Stimulated activated CD8-positive, alpha-beta memory T cell treated with anti-CD3 and anti-CD28 coated beads, Interleukin-12 subunit alpha, Interleukin-12 subunit beta, amount 100 ng/mL, for 24 hours (primary cell): ENCODE results near the gene RAB31.
"Not testable (repeated sequence)": the region's sequence is repeated elsewhere in the genome, so short reads cannot be mapped to it uniquely, and the experiment has no call there.

Experiments used
- DNase-seq: peaks from one replicate; pipeline ENCODE4 v3.0.0-alpha.2; 2020; ENCODE audit errors: extremely low read depth

Gene RAB31

GRCh38 chr18:9838144-9838877, 130.2 kb downstream of the RAB31 start:
- no peak for DNase-seq

- no peak for DNase-seq
These were observed 131.1 kb downstream of the RAB31 start for GRCh38 chr18:9839211-9839610.

- no peak for DNase-seq
These were observed 131.8 kb downstream of the RAB31 start for GRCh38 chr18:9839853-9840252.

- no peak for DNase-seq
These were observed 133.7 kb downstream of the RAB31 start for GRCh38 chr18:9841752-9842151.

- DNase-seq: no peak
These were observed 134.3 kb downstream of the RAB31 start for GRCh38 chr18:9842448-9842847.

DNA sequence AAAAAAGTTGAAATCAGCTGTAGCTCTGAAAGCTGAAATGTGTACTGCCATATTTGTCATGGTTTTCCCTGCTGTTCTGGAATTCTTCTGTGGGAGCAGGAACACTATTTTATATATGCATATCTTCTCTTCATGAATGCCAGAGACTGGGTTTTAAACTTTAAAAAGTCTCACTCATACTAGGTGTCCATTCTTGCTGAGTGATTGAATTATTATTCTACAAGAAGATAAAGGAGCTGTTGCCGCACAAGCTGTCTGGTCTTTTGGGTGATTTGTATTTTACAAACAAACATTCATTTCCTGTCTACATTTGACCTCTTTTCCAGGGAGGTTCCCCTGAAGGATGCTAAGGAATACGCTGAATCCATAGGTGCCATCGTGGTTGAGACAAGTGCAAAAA, 137.2 kb downstream of the RAB31 start:
- DNase-seq: no peak

GRCh38 chr18:9846162-9846925, 138.2 kb downstream of the RAB31 start:
- no peak for DNase-seq

GRCh38 chr18:9848170-9848879, 140.2 kb downstream of the RAB31 start:
- no peak for DNase-seq

DNA sequence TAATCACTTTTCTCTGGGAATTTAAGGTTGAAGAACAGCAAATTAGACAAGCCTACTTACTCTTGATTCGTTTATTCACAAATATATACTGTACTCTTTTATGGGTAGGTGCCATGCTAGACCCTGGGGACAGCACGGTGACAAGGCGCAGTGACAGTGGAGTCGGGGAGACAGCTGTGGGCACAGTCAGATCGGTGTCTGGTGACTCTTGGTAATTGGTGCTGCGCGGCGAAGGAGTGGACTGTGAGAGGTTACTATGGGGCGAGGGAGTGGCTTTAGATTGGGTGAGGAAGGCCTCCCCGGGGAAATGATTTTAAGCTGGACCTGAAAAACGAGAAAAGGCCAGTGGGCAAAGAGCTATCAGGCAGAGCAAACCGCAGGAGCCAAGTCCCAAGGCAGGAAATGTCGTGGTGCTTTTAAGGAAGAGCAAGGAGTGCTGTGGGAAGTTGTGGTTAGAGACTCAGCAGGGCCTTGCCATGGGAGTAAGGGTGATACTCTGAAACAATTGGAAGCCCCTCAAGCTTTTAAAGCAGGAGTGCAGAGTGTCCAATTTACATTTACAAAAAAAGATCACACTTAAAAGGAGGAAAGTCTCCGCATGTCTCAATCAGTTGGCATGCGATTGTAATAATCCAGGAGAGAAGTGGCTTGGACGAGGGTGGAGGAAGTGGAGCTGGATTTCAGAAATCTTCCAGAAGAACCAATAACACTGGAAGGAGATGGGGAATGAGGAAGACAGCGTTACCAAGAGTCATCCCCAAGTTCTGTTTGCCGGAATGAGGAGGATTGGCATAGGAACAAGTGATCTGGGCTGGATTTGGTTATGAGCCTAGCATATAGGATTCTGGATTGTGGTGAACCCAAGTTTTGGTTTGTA, 141.5 kb downstream of the RAB31 start:
- no peak for DNase-seq

DNA sequence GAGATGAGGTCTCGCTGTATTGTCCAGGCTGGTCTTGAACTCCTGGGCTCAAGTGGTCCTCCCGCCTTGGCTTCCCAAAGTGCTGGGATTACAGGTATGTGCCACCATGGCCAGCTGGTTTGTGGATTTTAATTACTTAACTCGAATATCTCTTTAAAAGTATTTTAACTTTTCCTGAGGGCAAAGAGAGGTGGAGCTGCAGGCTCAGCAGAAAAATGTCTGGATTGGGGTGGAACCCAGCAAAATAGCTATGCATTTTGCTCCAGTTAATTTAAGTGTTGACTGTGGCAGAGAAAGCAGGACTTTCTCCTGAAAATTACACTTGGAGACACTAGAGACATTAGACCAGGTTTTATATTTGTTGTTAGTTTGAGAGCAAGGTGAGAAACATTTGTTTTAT, 142.2 kb downstream of the RAB31 start:
- no peak for DNase-seq

GRCh38 chr18:9851511-9851910, 143.4 kb downstream of the RAB31 start:
- no peak for DNase-seq

GRCh38 chr18:9852266-9853081, 144.4 kb downstream of the RAB31 start:
- DNase-seq: no peak

- no peak for DNase-seq
These were observed 146.9 kb downstream of the RAB31 start for GRCh38 chr18:9854801-9855676.

DNA sequence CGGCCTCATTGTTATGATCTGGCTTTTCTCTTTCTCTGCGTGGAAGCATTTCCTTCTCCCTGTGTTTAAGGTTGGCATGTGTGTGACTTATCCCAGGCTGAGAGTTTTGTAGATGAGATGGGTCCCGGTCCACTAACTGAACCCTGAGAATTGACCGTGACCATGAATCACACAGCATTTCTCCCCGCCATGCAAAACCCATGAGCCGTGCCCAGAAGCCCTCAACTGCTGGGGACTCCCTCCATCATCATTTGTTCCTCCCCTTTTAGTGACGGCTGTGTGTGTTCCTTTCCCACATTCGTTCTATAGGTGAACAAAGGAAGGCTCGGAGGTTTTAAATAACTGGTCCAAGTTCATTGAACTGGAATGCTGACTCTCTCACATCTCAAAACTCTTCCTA, 147.6 kb downstream of the RAB31 start:
- DNase-seq: no peak

DNA sequence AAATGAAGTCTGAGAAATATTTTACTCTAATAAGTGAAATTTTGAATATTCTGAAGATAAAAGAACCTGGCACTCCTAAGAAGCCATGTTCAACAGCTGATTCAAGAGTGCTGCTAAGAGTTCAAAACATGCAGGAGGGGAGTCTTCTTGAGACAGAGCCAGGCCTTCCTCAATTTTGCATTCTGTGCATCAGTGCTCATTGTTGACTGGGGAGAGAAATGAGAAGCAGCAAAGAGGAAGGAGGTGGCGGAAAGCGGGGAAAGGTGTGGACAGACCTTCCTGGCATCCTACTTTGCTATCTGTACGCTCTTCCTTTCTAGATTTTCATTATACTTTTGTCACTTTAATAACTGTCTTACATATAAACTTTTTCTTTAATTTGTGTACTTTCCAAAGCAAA, 148.0 kb downstream of the RAB31 start:
- DNase-seq: no peak

GRCh38 chr18:9857479-9857998, 149.4 kb downstream of the RAB31 start:
- not testable (repeated sequence) for DNase-seq

DNA sequence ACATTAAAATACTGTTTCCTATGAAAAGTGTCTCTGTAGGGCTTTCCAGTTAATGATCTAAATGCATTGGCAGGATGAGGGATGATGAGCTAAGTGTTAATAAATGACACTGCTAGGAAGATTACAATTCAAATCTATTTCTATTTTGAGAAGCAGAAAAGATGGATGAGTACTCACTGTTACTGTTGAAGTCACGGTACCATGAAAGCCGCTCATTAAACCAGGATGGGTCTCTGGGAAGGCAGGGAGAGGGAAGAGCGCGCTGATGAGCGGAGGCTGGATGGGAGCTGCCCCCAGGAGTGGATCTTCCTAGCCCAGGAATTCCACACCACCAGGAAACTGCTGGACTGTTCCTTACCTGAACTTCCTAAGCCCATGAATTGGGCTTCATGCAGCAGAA, 150.5 kb downstream of the RAB31 start:
- DNase-seq: no peak

DNA sequence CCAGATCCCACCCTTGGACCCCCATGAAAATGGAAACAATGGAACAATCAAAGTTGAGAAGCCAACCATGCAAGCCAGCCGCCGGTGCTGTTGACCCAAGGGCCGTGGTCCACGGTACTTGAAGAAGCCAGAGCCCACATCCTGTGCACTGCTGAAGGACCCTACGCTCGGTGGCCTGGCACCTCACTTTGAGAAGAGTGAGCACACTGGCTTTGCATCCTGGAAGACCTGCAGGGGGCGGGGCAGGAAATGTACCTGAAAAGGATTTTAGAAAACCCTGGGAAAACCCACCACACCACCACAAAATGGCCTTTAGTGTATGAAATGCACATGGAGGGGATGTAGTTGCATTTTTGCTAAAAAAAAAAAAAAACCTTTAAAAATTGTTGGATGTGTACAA, 151.1 kb downstream of the RAB31 start:
- no peak for DNase-seq

DNA sequence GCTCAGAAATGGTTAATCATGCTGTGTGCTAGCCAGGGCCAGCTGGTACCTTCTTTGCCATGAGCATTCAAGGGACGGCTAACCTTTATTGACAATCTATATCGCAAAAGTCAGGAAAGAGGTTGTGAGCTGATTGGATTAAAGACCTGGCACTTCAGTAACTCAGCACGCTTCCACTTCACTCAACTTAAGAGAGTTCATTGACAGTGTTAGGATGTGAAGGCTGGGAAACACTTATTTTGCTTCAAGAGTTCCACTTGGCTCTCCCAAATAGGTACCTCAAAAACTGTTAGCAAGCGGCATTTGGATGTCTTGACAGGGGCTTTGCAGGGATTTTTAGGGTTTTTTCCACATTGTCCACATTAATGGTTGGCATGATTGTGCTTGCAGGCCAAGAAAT, 152.6 kb downstream of the RAB31 start:
- no peak for DNase-seq

GRCh38 chr18:9861157-9861556, 153.1 kb downstream of the RAB31 start:
- DNase-seq: no peak
